ENCODE measurements around the gene ASPM. TPM values are rescaled to one million over a fixed set of nuclear protein-coding genes. Genes with fewer than 3 reads are reported as not detected.
A peak's percentile ranks its signal among the peaks of the same experiment; 100 is the strongest.

ASPM gene
- total and polyA plus RNA-seq, 2 donors (not counting 1 experiment from before 2014, with no cell fraction given) = 0.13 to 0.27 TPM

DNA sequence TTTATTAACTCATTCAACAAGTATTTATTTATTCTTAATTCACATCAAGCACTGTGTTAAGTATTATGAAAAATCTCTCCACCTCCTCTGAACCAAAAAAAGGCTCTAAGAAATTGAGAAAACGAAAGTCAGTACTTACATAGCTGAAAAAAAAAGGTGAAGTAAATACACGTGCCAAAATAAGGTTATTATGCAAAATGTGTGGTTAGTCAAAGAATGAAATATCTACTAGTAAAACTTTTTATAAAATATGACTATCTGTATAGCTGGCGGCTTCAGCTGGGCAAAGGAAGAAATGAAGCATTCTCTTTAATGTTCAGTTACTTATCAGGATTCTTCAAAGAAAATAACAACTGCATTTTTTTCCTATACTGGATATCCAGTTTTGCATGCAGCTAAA, 35.5 kb upstream of the ASPM start:
- H2AFZ ChIP-seq (ENCODE audit: insufficient read depth, low read depth, low read length, poor library complexity, severe bottlenecking) = no peak overlapping the region
- H3K9me3 ChIP-seq (ENCODE audit: control extremely low read depth in 1 of 3, control insufficient read depth in 2 of 3, insufficient read depth in 1 of 3, low read length in 2 of 3) = no peaks in the 10 kb centered on the region
- no peaks in the 10 kb centered on the region for H3K27me3 Mint-ChIP-seq
- no peak overlapping the region for H3K27ac Mint-ChIP-seq
- no peak overlapping the region for H3K9ac ChIP-seq (ENCODE audit: low read length)
- peak overlapping the region; percentile 24 for H3K4me2 ChIP-seq (replicated peaks; ENCODE audit: low read depth, low read length, poor library complexity, severe bottlenecking)
- DNase-seq (peak; percentile 19), ATAC-seq (ENCODE audit: low read depth) (peak; percentile 24)
- ChIA-PET POLR2A (no interaction called here), CTCF (interaction anchor here (0.5 to 1.7 kb wide), 4 partner anchors 111 to 218 kb away, joined by 3 to 11 read pairs (median 4); no protein-coding TSS in a partner anchor)
- H3K4me1 ChIP-seq (ENCODE audit: control insufficient read depth in 2 of 2, insufficient read depth in 2 of 2, low read length in 2 of 2) = peaks cover 9 to 11% of the 10 kb centered on the region in 2 donors
- no peaks in the 10 kb centered on the region for H4K20me1 ChIP-seq (ENCODE audit: control insufficient read depth, insufficient read depth, low read length, poor library complexity, severe bottlenecking)
- intact Hi-C loops (cut with micrococcal nuclease) = loop anchor here (1.0 to 5.0 kb wide), 2 partner anchors 11 to 345 kb away; no protein-coding TSS in a partner anchor
- peaks cover 18 to 42% of the 10 kb centered on the region in 2 experiments for H3K36me3 ChIP-seq (replicated peaks in 1 of 2; ENCODE audit: control extremely low read depth in 1 of 2, control insufficient read depth in 1 of 2, extremely low read depth in 1 of 2, insufficient read depth in 2 of 2, low read length in 1 of 2)
- peaks cover 12% of the 10 kb centered on the region for H3K79me2 ChIP-seq (ENCODE audit: control insufficient read depth, insufficient read depth, low read length)
- no peak for TF ChIP-seq EZH2 (IDR thresholded peaks at IDR 0.05; ENCODE audit: borderline replicate concordance, insufficient read depth, low read depth, low read length, poor library complexity, severe bottlenecking)
- TF ChIP-seq CTCF (IDR thresholded peaks at IDR 0.05) = no peak
- no peak overlapping the region for H3K4me3 ChIP-seq (ENCODE audit: control extremely low read depth in 1 of 5, extremely low read depth in 1 of 5, insufficient read depth in 1 of 5, low read depth in 2 of 5, low read length in 4 of 5)
- WGBS (ENCODE audit: insufficient coverage) = no CpG with 5 or more reads among the region's 3 CpGs
- H3K9me3 Mint-ChIP-seq (ENCODE audit: insufficient read depth) = no peaks in the 10 kb centered on the region
- H3K27ac ChIP-seq (ENCODE audit: low read length in 2 of 2) = peak overlapping the region in 1 of 2 donors; percentile 6
- no peak overlapping the region for H3K4me3 Mint-ChIP-seq
- H3K27me3 ChIP-seq (replicated peaks in 1 of 4; ENCODE audit: control extremely low read depth in 1 of 4, control insufficient read depth in 3 of 4, insufficient read depth in 4 of 4, low read length in 3 of 4) = no peaks in the 10 kb centered on the region
- peaks cover 21% of the 10 kb centered on the region for H3K4me1 Mint-ChIP-seq

GRCh38 chr1:197180252-197180878, 33.9 kb upstream of the ASPM start:
- peaks cover 21% of the 10 kb centered on the region for H3K4me1 Mint-ChIP-seq
- no peak overlapping the region for H3K4me3 Mint-ChIP-seq
- no peak overlapping the region for H3K27ac Mint-ChIP-seq
- H3K27me3 Mint-ChIP-seq = no peaks in the 10 kb centered on the region
- no peak for ATAC-seq (ENCODE audit: low read depth)
- POLR2A ChIA-PET = no interaction called here
- H3K4me2 ChIP-seq (replicated peaks; ENCODE audit: low read depth, low read length, poor library complexity, severe bottlenecking) = no peak overlapping the region
- no peaks in the 10 kb centered on the region for H4K20me1 ChIP-seq (ENCODE audit: control insufficient read depth, insufficient read depth, low read length, poor library complexity, severe bottlenecking)
- H3K4me3 ChIP-seq (ENCODE audit: control extremely low read depth in 1 of 5, extremely low read depth in 1 of 5, insufficient read depth in 1 of 5, low read depth in 2 of 5, low read length in 4 of 5) = no peak overlapping the region
- H3K9me3 ChIP-seq (ENCODE audit: control extremely low read depth in 1 of 3, control insufficient read depth in 2 of 3, insufficient read depth in 1 of 3, low read length in 2 of 3) = no peaks in the 10 kb centered on the region
- H2AFZ ChIP-seq (ENCODE audit: insufficient read depth, low read depth, low read length, poor library complexity, severe bottlenecking) = no peak overlapping the region
- H3K4me1 ChIP-seq (ENCODE audit: control insufficient read depth in 2 of 2, insufficient read depth in 2 of 2, low read length in 2 of 2) = peaks cover 9 to 11% of the 10 kb centered on the region in 2 donors
- peak; percentile 50 for DNase-seq
- WGBS (ENCODE audit: insufficient coverage) = no CpG with 5 or more reads among the region's 3 CpGs
- no peak overlapping the region for H3K27ac ChIP-seq (ENCODE audit: low read length in 2 of 2)
- H3K79me2 ChIP-seq (ENCODE audit: control insufficient read depth, insufficient read depth, low read length) = peaks cover 6% of the 10 kb centered on the region
- CTCF ChIA-PET = interaction anchor here (0.7 to 3.1 kb wide), 20 partner anchors 9 to 346 kb away, joined by 3 to 104 read pairs (median 3); no protein-coding TSS in a partner anchor
- peaks cover 13 to 40% of the 10 kb centered on the region in 2 experiments for H3K36me3 ChIP-seq (replicated peaks in 1 of 2; ENCODE audit: control extremely low read depth in 1 of 2, control insufficient read depth in 1 of 2, extremely low read depth in 1 of 2, insufficient read depth in 2 of 2, low read length in 1 of 2)
- H3K9me3 Mint-ChIP-seq (ENCODE audit: insufficient read depth) = no peaks in the 10 kb centered on the region
- intact Hi-C loops (cut with micrococcal nuclease) = loop anchor here (5.0 kb wide), 1 partner anchor 347 kb away; no protein-coding TSS in a partner anchor
- TF ChIP-seq EZH2 (IDR thresholded peaks at IDR 0.05; ENCODE audit: borderline replicate concordance, insufficient read depth, low read depth, low read length, poor library complexity, severe bottlenecking) (no peak), CTCF (IDR thresholded peaks at IDR 0.05) (peak; percentile 77)
- no peaks in the 10 kb centered on the region for H3K27me3 ChIP-seq (replicated peaks in 1 of 4; ENCODE audit: control extremely low read depth in 1 of 4, control insufficient read depth in 3 of 4, insufficient read depth in 4 of 4, low read length in 3 of 4)
- H3K9ac ChIP-seq (ENCODE audit: low read length) = no peak overlapping the region

Measured in B cell (primary cell).